ENCODE measurements around the gene ACP1.

DNA sequence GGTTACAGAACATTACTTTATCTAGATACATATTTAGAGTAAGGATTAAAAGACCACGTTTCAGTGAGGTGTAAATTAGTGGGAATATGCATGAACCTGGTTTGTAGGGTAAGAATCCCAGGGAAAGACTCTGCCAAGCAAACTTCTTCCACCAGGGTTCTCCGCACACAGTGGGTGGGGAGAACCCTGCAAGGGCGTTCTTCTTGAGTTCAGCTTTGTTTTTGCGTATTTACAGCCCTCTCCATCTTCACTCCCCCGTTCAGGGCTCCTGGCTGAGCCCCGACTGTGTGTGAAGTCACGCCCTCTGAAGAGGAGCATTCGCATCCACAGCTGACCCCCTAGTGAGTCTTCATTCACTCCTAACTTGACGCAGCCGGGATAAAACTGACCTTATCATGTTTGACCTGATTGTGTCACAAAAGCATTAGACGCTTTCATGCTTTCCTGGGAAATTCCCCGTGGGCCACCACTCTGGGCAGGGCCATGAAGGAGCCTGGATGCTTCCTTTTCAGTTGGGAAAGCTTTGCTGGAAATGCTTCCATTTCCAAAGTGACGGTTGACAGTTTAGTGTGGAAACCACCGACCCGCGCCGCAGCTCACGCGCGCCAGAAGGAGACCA lies 22.1 kb downstream of the ACP1 start:
- no peak for TF ChIP-seq EZH2 (IDR thresholded peaks at IDR 0.05)
- TF ChIP-seq, protein P1, sequence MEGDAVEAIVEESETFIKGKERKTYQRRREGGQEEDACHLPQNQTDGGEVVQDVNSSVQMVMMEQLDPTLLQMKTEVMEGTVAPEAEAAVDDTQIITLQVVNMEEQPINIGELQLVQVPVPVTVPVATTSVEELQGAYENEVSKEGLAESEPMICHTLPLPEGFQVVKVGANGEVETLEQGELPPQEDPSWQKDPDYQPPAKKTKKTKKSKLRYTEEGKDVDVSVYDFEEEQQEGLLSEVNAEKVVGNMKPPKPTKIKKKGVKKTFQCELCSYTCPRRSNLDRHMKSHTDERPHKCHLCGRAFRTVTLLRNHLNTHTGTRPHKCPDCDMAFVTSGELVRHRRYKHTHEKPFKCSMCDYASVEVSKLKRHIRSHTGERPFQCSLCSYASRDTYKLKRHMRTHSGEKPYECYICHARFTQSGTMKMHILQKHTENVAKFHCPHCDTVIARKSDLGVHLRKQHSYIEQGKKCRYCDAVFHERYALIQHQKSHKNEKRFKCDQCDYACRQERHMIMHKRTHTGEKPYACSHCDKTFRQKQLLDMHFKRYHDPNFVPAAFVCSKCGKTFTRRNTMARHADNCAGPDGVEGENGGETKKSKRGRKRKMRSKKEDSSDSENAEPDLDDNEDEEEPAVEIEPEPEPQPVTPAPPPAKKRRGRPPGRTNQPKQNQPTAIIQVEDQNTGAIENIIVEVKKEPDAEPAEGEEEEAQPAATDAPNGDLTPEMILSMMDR (IDR thresholded peaks at IDR 0.05), result no peak
- TF ChIP-seq EZH2phosphoT487 (IDR thresholded peaks at IDR 0.05), result no peak
